SKM-1 (cell line): ENCODE data around the gene KRT15.

Experiments
- DNase-seq: peaks from one replicate; lab custom pipeline; 2025; ENCODE audit not compliant: unreplicated experiment; lab: John Stamatoyannopoulos, UW

KRT15 gene

DNA sequence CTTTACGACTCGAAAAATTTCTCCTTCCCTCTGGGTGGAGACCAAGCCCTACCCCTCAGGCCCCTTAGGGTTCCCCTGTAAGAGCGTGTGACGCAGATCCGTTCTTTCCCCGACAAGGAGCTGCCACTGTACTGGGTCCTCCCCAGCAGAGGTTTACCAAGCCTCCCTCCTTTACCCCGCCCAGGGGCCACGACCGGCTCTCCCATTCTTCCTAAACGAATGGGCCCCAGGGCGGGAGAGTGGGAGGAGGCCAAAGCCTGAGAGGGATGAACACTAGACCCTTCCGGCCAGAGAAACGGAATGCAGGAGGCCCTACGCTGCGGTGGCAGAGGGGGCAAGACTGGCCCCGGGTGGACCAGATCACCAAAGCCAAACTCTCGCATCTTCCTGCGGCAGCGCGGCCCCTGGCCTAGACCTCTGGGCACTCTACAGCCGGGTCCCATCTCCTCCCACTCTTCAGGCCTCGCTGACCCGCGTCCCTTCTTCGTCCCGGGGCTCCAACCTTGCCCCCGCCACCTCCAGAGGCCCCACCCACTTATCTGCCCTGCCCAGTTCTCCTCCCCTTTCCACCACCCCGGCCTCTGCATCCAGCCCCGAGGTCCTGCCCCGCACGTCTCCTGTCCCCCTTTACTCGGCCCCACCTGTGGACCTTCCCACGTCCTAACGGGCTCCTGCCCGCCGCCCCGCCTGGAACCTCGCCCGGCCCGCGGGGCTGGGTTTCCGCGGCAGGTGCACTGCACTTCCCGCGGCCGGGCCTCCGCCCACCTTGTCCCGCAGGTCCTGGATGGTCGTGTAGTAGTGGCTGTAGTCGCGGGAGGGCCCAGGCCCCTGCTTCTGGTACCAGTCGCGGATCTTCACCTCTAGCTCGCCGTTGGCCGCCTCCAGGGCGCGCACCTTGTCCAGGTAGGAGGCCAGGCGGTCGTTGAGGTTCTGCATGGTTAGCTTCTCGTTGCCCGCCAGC lies 8.7 kb upstream of the KRT15 start:
- DNase-seq, result no peak

DNA sequence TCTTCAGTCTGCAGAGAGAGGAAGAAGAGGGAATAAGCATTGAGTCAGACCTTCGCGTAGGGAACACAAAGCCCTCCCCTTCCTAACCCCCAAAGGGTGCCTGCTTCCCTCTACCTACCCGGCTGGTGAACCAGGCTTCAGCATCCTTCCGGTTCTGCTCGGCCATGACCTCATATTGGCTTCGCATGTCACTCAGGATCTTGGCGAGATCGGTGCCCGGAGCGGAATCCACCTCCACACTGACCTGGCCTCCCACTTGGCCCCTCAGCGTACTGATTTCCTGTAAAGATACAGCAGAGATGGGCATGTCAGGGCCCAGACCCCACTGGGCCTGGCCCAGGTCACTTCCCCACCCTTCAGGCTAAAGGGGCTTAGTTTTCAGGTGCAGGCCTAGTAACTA lies 5.6 kb upstream of the KRT15 start:
- no peak for DNase-seq

DNA sequence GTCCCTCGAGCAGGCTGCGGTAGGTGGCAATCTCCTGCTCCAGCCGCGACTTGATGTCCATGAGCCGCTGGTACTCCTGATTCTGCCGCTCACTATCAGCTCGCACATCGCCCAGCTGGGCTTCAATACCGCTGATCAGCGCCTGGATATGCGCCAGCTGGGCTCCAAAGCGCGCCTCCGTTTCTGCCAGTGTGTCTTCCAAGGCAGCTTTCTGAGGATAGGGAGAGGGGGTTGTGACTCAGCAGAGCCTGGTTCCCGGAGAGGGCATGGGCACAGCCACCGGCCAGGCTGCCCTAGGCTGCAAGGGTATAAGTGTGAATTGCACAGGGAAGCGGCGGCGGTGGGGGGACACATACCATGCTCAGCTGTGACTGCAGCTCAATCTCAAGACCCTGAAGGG lies 5.1 kb upstream of the KRT15 start:
- DNase-seq, result no peak

DNA sequence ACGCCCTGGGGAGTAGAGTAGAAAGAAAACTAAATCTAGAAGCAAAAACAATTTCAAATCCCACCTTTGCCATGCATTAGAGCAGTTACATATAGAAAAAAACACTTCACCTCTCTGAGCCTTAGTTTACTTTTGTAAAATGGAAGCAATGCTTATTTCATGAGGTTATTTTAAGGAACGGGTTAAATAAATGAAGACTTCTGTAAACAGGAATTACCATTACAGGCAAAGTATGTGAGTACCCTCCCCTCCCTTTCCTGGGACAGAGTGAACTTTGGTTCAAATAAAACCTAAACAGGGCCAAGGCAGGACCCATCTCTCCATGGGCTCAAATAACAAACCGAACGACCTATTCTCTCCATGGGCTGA lies 4.5 kb upstream of the KRT15 start:
- no peak for DNase-seq

DNA sequence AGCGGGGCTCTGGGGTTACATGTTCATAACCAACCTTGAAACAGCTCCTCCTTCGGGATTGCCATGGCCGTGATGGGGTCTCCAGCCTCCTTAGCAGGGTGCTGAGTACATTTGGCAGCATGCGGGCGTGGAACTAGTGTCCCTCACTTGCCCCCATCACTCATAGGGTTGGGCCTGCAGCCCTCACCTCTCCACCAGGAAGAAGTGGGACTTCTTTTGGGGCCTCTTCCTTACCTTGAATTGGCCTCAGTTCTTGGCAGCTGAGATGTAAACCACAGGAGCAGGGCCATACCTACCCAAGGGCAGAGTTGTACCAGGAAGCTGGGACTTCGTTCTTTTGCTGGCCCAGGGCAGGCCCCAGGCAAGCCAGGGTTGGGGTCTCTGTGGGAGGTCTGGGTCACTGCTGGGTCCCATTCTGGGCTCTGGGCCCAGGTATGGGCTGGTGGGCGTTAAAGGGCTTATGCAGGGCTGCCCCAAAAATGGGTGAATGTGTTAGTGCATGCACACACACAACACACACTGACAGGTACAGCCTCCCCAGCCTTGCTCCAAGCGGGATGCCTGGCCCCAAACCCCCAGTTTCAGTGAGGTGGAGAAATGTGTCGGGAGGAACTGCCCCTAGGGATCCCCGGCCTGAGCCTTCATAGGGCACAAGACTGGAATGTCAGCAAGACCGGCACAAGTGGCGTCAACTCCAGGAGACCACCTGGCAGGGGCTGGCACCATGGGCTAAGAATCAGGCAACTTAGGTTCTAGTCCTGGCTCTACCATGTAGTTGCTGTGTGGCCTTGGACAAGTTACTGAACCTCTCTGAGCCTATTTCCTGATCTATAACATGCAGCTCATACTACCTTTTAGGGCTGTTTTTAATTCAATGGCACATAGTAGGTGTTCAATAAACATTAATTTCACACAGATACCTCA lies 3.9 kb upstream of the KRT15 start:
- DNase-seq, result no peak

DNA sequence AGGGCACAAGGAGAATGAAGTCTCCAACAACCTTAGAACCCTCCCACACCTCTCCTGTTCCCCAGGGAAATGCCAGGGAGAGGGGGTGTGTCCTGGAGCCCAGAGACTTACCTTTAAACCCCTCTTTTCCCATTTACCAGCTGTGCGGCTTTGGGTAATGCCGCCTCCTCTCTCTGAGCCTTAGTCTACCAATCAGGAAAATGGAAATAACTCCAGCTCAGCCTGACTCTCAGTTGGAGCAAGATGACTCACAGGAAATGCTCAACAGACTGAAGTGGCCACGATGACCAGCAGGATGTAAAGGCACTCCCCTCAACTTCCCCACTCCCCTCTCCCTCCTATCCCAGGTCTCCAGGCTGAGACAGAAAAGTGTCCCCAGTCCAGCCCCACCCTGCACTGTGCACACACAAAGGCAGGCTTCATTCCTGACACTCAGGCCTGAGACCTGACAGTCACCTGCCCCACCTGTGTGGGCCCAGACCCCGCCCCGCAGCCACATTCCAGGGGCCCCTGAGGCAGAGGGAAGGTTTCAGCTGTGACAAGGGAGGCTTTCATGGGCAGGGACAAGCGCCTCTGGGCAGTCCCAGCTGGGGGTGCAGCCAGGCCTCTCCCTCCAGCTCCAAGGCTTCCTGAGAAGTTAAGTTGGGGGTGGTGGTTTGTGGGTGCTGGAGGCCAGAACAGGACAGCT lies 3.0 kb upstream of the KRT15 start:
- DNase-seq, result no peak

DNA sequence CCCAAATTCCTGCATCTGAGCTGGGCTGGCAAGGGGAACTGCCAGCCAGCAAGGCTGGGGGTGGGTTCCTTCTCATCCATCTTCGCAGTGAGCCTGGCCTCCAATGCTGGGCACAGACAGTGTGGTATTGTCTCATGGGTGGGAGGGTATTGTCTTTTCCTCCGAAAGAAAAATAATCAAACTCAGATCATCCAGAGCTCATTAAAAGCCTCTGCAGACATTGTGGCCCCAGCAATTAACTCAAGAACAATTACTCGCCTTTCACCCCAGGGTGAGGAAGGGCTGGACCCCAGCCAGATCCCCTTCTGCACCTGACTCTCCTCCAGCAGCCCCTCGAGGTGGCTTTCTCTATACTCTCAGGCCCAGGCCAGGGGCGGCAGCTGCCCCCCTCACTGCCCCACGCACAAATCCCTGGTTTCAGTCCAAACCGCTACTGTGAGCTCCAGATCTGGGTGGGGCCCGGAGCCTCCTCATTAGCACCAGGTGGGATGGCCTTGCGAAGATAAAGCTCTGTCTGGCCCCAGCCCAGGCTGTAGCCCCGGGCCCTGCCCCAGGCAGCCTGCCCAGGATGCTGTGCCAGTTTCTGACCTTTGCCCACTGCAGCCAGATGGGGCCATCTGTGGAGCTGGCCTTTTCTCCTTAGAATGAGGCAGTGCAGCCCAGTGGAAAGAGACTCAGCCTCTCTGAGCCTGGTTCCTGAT lies 2.3 kb upstream of the KRT15 start:
- DNase-seq, result no peak

DNA sequence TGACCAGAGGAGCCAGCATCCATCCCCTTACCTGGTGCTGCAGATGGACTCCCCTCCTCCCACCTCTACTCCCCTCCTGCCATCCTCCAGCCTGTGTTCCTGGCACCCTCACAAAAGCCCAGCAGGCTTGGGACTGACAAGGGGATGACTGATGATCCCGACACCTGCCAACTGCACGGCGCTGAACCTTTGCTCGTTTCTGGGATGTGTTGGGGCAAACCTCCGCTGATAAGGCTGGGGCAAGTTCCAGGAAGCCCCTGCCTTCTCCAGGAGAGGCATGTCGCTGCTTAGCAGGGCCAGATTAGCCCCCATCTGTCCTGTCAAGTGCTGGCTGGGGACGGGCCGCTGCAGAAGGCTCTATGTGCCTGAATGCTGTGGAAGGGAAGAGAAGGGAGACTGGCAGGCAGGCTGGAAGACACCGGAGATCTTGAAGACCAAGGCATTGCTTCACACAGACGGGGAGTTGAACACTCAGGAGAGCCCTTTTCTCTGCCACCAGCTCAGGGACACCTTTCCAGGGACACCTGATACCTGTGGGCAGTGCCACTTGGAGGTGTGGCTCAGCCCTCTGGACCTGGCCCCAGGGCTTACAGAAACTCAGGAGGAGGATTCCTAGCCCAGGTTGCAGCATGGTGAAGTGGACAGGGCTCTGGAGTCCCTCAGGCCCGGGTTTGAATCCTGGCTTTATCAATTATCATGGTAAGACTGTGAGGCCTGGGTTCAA lies 973 bp upstream of the KRT15 start:
- no peak for DNase-seq

DNA sequence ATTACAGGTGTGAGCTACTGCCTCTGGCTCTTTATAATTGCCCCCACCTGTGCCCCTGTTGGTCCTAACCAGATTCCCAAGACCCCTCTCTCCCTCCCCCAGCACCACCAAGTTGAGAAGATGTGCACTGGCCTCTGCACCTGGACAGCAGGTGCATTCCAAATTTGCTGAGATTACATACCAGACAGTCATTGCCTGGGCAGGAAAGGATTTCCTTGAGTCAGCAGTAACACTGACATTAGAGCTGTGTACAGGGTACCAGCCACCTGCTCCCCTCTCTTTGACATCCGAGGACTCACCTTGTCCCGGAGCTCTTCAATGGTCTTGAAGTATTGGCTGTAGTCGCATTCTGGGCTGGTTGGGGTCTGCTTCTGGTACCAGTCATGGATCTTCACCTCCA lies 659 bp downstream of the KRT15 start:
- DNase-seq, result no peak

DNA sequence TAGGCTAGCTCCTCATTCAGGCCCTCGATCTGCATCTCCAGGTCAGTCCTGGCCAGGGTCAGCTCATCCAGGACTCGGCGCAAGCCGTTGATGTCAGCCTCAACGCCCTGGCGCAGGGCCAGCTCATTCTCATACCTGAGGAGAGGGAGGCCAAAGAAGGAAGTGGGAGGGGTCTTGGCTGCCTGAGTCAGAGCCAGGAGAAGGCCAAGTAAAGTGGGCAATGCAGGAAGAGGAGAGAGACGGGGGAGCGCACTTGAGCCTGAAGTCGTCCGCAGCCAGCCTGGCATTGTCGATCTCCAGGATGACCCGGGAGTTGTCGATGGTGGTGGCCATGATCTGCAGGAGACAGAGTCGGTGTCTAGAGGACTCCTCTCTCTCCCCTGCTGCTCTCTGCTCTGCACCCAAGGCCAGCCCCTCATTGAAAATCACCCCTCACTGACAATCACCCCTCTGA lies 1.8 kb downstream of the KRT15 start:
- no peak for DNase-seq

DNA sequence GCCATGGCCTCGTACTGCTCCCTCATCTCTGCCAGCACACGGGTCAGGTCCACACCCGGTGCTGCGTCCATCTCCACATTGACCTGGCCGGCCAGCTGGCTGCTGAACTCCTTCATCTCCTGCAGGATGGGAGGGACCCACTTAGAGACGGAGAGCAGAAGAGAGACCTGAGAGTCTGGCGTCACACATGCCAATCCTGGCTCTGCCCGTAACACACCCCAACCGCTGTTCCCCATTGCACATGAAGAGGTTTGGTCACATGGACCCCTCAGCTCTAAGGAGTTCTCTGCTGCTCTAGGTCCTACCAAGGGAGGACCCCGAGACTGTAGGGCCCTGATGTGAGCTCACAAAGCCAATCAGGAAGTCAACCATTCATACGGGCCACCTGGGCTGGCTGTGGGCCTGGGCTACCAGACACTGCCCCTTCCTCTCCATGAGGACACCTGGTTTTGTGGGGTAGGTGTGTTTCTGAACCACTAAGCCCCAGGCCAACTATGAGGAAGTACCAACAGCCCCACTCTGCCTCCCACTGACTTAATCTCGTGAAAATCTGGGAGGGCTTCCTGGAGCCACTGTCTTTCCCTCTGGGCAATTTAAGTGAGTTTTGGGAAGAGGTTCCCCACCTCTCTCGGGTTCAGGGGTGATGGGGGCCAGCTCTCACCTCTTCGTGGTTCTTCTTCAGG lies 2.4 kb downstream of the KRT15 start:
- DNase-seq, result no peak

DNA sequence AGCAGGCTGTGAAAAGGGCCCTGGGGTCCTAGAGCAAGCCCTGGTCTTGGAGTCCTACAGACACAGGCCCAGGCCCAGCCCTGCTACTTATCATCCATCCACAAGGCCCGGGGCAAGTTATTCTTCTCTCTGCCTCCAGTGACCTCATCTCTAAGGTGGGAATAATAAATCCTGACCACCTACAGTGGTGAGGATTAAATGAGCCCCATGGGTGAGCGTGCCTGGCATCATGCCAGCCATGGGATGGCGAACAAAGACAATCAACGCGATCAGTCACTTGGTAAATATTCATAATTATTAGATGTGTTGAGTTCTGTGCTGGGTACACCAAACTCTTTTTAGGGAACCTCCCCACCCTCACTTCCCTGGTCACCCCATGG lies 5.5 kb downstream of the KRT15 start:
- DNase-seq, result no peak

DNA sequence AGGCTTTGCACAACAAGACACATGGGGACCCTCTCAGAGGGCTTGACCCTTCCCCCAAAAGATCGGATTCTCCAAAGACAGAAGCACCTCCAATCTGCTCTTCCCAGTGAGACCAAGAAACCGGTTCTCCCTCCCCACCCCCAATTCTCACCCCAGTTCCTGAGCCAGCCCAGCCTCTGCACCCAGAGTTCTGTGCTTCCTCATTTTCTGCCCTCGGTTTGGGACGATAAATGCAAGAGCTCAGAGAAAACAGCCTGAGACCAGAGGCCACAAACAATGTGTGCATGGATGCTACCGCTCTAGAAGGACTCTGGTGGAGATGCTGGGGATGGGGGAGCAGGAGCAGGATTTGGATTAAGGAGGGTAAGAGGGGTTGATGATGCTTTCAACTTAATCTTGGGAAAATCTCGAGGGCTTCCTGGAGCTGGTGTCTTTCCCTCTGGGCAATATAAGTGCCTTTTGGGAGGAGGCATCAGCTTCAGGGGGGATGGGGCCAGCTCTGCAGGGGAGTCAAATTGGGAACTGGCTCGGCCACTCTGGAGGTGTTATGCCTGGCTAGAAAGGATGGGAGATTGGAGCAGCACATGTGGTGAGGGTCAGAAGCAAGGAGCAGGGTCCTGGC lies 6.0 kb downstream of the KRT15 start:
- DNase-seq, result peak; percentile 17

DNA sequence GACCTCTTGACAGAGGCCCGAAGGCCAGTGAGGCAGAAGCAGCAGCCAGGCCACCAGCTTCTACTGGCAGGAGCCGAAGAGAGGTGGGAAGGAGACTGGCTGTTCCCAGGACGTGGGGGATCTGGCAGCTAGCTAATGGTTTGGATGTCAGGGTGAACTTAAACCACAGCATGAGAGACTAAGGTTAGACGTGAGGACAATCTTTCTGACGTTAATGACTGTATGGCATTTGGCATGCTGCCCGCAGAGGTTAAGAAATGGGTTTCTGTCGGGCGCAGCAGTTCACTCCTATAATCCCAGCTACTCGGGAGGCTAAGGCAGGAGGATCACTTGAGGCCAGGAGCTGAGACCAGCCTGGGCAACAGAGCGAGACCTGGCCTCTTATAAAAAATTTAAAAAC lies 7.0 kb downstream of the KRT15 start:
- no peak for DNase-seq

DNA sequence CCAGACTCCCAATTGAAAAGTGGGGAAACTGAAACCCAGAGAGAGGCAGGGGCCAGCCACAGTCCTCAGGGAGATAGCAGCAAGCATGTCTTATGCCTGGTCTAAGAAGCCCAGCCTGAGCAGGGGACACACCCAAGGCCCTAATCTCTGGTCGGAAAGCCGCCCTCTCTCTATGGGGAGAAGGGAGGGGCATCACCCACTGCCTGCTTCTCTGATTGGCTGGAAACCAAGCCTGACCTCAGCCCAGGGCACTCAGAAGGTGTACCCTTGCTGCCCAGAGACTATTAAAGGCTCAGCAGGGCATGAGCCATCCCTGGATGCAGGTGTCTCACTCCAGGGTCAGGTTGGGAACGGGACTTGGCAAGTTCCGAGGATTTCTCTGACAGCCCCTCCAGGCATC lies 7.6 kb downstream of the KRT15 start:
- DNase-seq, result no peak

DNA sequence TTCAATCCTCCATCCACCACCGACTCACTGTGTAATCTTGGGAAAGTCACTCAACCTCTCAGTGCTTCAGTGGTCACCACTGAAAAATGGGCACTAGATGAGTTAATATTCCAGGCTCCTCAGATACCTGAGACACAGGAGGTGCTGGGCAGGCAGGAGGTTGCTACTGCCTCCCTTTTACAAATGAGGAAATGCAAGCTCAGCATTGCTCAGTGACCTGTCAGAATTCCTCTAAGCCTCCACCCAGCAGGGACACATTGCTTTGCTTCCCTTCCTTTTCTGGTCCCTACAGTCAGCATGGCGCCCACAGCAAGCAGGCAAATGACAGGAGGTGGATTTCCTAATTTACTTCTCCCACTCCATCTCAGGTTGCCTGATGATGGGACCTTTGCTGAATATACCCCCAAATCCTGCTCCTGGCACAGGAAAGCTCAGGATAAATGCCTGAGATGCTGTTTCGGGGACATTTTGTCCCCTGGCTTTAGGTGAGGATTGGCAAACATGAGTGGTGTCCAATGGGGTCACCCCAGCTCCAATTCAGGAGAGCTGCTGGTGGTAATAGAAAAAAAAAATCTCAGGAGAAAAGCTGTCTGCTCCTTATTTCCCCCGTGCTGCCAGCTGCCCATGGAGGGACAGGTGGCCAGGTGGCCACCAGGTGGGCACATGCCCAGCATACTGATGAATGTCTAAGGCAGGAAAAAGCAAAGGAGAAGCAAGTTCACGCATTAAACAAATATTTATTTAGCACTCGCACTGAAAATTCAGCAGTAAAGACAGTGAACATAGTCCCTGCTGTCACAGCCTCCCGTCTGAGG lies 8.2 kb downstream of the KRT15 start:
- DNase-seq, result no peak

DNA sequence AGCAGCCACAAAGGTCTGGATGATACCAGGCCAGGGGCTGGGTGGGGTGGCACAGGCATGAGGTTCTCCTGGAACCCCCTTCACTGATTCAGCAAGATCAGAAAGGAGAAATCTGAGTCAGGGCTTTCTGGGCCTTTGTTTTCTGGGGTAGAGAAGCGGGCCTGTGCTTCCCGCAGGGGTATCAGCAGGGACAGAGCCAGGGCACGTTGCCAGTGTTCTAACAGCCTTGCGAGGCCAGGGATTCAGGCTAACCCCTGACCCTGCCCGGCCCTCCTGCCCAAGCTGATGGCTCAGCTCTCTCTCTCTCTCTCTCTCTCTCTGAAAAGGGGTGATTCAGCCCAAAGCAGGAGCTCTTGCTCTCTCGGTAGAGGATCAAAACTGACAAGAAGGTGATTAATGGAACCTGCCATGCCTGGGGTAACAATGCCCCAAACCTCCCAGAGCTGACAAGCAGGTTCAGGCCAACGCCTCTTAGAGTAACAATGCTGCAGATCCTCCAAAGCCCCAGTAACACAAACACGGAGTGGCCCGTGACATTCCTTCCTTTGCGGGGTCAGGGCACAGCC lies 11.3 kb downstream of the KRT15 start:
- no peak for DNase-seq
